Testis (tissue), 3 donors: Measurements from ENCODE around the gene ABHD2. TPM values are rescaled to one million over a fixed set of nuclear protein-coding genes. Genes with fewer than 3 reads are reported as not detected.

Source experiments
- DNase-seq: peaks from one replicate; pipeline ENCODE4 v3.0.0-alpha.2; 2019
- H3K27ac ChIP-seq, 2 donors: fragments of 200-600 bp; sonication (generic); one replicate each; pipeline ENCODE4 v1.5.1; 2019
- H3K27me3 ChIP-seq: fragments of 200-600 bp; sonication (generic); one replicate; pipeline ENCODE4 v1.5.1; 2019
- H3K36me3 ChIP-seq: fragments of 200-600 bp; sonication (generic); one replicate; pipeline ENCODE4 v1.5.1; 2017; ENCODE audit warnings: low read depth; ENCODE audit errors: missing control alignments
- H3K4me1 ChIP-seq: fragments of 200-600 bp; sonication (generic); one replicate; pipeline ENCODE4 v1.5.1; 2019
- H3K4me3 ChIP-seq, 2 donors: fragments of 200-600 bp; sonication (generic); one replicate each; pipeline ENCODE4 v1.5.1; 2017 to 2019
- H3K9me3 ChIP-seq: fragments of 200-600 bp; sonication (generic); one replicate; pipeline ENCODE4 v1.5.1; 2017
- POLR2A ChIP-seq: fragments of 450-650 bp; IDR thresholded peaks from one replicate; pipeline ENCODE4 v1.6.1; 2017; ENCODE audit warnings: antibody characterized with exemption, mild to moderate bottlenecking, moderate library complexity
- WGBS, 2 donors: methylation state at CpG; one replicate each; pipeline ENCODE4 v1.1.5; 2018; 5-methylcytosine and 5-hydroxymethylcytosine counted together
- intact Hi-C: fragments of 100-400 bp; cut with DNase I; formaldehyde crosslinking; loops from one replicate; pipeline ENCODE4 v1.15.1; 2023; ENCODE audit warnings: low total_unique reads
- polyA plus RNA-seq: library from polyadenylated mRNA; stranded (reverse); fragments of 350-450 nt; fragmentation: Illumina TruSeq; extraction: RNeasy Lipid Tissue Mini Kit (QIAGEN cat#74804); gene quantifications from one replicate; pipeline ENCODE4 v1.2.3, GENCODE V29; 2014; ENCODE audit warnings: low read depth, low replicate concordance; ENCODE audit not compliant: insufficient read depth
- total RNA-seq, 2 donors: library from RNA; depleted of rRNA; stranded (reverse); fragments of >200 nt; gene quantifications; one replicate each; pipeline ENCODE4 v1.2.3, GENCODE V29; 2016
- TF ChIP-seq, protein P1 (sequence below), 3 experiments: fragments of 450-650 bp in 2 of 3; fragments of 200-600 bp in 1 of 3; sonication (generic) in 1 of 3; IDR thresholded peaks; one replicate each; pipeline ENCODE4 v1.5.1; 2016 to 2019; ENCODE audit warnings: antibody characterized with exemption in 3 of 3, mild to moderate bottlenecking in 2 of 3, moderate library complexity in 1 of 3

ABHD2 gene
- total and polyA plus RNA-seq, 3 donors from 2014 or later, result 82.5 to 214 (median 109) TPM

DNA sequence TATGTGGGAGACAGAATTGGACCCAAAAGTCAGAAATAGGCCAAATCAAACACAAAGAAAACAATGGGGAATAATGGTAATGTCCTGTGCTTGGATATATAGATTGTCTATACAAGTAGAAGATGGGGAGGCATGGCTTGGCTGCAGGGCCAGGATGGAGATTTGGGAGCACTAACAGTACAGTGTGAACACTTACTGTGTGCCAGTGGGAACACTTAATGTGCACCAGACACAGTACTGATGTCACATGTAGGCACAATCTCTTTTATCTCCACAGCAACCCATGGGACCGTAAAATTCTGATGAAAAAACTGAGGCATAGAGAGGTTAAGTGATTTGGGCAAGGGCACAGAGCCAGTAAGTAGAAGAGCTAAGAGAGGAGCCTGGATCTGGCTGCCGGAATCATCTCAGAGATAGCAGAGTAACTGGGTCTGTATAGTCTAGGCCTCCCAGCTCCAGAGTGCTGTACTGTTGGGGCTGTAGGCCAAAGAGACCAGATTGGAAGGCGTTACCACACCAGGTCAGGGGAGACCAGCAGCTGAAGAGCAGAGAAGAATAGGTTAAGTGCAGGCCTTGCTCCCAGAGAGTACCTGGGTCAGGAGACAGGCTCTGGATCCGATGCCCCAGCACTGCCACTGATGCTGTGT lies 69.8 kb downstream of the ABHD2 start:
- Histone ChIP-seq H3K36me3 (no peaks in the 10 kb centered on the region), H3K4me1 (no peaks in the 10 kb centered on the region), H3K27ac (no peak overlapping the region), H3K27me3 (no peaks in the 10 kb centered on the region), H3K4me3 (no peak overlapping the region), H3K9me3 (no peaks in the 10 kb centered on the region)
- WGBS, 2 donors, result 60 to 61% methylated on average over 4 of the region's 4 CpGs
- intact Hi-C loops, result no loop called here
- TF ChIP-seq, protein P1, sequence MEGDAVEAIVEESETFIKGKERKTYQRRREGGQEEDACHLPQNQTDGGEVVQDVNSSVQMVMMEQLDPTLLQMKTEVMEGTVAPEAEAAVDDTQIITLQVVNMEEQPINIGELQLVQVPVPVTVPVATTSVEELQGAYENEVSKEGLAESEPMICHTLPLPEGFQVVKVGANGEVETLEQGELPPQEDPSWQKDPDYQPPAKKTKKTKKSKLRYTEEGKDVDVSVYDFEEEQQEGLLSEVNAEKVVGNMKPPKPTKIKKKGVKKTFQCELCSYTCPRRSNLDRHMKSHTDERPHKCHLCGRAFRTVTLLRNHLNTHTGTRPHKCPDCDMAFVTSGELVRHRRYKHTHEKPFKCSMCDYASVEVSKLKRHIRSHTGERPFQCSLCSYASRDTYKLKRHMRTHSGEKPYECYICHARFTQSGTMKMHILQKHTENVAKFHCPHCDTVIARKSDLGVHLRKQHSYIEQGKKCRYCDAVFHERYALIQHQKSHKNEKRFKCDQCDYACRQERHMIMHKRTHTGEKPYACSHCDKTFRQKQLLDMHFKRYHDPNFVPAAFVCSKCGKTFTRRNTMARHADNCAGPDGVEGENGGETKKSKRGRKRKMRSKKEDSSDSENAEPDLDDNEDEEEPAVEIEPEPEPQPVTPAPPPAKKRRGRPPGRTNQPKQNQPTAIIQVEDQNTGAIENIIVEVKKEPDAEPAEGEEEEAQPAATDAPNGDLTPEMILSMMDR (IDR thresholded peaks at IDR 0.05), result no peak
- no peak for TF ChIP-seq POLR2A
- no peak for DNase-seq

DNA sequence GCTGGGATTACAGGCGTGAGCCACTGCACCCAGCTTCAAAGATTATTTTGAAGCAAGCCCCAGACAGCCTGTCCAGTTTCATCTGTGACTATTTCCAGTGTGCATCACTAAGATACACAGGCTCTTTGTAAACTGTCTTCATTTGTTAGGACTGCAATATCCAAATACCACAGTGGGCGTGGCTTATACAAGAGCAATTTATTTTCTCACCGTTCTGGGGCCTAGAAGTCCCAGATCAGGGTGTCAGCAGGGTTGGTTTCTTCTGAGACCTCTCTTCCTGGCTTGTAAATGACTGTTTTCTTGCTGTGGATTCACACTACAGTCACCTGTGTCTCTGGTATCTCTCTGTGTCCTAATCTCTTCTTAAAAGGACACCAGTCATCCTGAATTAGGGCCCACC lies 73.4 kb downstream of the ABHD2 start:
- H3K9me3 ChIP-seq, result no peaks in the 10 kb centered on the region
- peaks cover 13% of the 10 kb centered on the region for H3K4me1 ChIP-seq
- intact Hi-C loops, result no loop called here
- WGBS, 2 donors, result 86 to 90% methylated on average over 3 of the region's 3 CpGs
- no peak for DNase-seq
- no peak overlapping the region for H3K4me3 ChIP-seq
- TF ChIP-seq, protein P1 (IDR thresholded peaks at IDR 0.05), result no peak
- no peak for TF ChIP-seq POLR2A
- no peaks in the 10 kb centered on the region for H3K36me3 ChIP-seq
- no peaks in the 10 kb centered on the region for H3K27me3 ChIP-seq
- no peak overlapping the region for H3K27ac ChIP-seq

DNA sequence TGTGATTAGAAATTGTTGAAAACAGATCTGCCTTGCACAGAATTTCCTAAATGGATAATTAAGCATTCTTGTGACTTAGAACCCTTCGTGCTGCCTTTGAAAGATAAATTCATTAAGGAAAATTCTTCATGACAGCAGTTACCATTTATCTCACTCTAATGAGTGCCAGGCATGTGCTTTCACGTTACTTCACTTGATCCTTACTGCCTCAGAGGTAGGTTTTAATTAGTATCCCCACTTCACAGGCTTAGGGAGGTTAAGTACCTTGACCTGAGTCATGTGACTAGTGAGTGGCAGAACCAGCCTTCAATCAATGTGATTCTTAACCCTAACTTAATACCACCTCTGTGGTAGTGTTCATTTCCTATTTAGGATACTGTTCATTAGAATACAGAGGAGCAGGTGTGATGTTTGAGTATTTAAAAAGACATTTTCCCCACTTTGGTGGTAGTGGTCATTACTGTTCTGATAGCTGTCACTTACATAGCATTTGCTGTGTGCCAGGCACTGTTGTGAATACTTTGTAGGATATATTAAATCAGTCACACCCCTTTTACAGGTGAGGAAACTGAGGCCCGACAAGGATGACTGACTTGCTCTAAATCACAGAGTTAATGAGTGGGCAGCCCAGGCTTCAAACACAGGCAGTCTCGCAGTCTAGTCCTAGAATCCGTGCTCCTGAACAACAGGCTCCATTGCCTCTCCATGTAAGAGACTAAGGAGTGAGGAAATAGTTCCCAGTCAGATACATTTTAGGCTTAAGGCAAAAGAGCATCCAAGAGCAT lies 75.2 kb downstream of the ABHD2 start:
- no peaks in the 10 kb centered on the region for H3K36me3 ChIP-seq
- intact Hi-C loops, result no loop called here
- WGBS, 2 donors, result 81 to 85% methylated on average over 3 to 5 of the region's 5 CpGs
- H3K4me3 ChIP-seq, result no peak overlapping the region
- no peak for DNase-seq
- peaks cover 13% of the 10 kb centered on the region for H3K4me1 ChIP-seq
- H3K27ac ChIP-seq, result no peak overlapping the region
- TF ChIP-seq, protein P1 (IDR thresholded peaks at IDR 0.05), result no peak
- TF ChIP-seq POLR2A, result no peak
- H3K9me3 ChIP-seq, result no peaks in the 10 kb centered on the region
- H3K27me3 ChIP-seq, result no peaks in the 10 kb centered on the region

DNA sequence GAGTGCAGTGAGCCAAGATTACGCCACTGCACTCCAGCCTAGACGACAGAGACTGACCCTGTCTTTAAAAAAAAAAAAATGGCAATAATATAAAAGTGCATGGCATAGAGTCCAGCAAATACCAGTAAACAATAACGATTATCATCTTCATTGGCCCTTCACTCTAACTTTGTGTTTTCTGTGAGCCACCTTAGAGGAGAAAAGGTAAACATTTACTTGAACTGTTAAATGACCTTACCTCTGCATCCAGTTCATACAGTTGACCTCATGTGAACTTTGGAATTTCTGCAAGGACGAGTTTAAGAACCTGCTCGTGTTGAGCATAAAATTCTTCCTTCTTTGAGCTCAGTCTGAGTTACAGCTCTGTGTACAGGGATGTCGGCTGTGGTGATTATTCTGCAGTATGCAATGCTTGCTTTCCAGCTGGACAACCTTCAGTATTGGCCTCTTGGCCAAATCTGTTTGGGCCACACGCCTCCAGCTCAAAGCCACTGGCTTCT lies 76.5 kb downstream of the ABHD2 start:
- Histone ChIP-seq H3K9me3 (no peaks in the 10 kb centered on the region), H3K27me3 (no peaks in the 10 kb centered on the region), H3K27ac (no peak overlapping the region), H3K4me3 (no peak overlapping the region), H3K4me1 (peaks cover 13% of the 10 kb centered on the region), H3K36me3 (no peaks in the 10 kb centered on the region)
- intact Hi-C loops, result no loop called here
- TF ChIP-seq, protein P1 (IDR thresholded peaks at IDR 0.05), result no peak
- TF ChIP-seq POLR2A, result no peak
- WGBS, 2 donors, result 47 to 56% methylated on average over 7 of the region's 7 CpGs
- peak; percentile 42 for DNase-seq
